Activated naive CD4-positive, alpha-beta T cell treated with anti-CD3 and anti-CD28 coated beads for 36 hours (primary cell): ENCODE data around the gene NME5. TPM values are rescaled to one million over a fixed set of nuclear protein-coding genes. Genes with fewer than 3 reads are reported as not detected.

Source experiments
- CTCF ChIA-PET: fragments of 350-600 bp; sonication (Branson Sonifier 250); formaldehyde crosslinking; loops from one replicate; lab custom pipeline; 2021; ENCODE audit warnings: antibody characterized with exemption; lab: Charles Lee
- DNase-seq: peaks from one replicate; pipeline ENCODE4 v3.0.0-alpha.2; 2020
- H3K27ac Mint-ChIP-seq: one replicate; pipeline ENCODE4 v1.8.0; 2021; ENCODE audit warnings: mild to moderate bottlenecking, mixed read lengths
- H3K27me3 Mint-ChIP-seq: one replicate; pipeline ENCODE4 v1.8.0; 2021; ENCODE audit warnings: low read depth, mixed read lengths
- H3K36me3 Mint-ChIP-seq: one replicate; pipeline ENCODE4 v1.8.0; 2021; ENCODE audit warnings: low read depth, mixed read lengths
- H3K4me1 Mint-ChIP-seq: one replicate; pipeline ENCODE4 v1.8.0; 2021; ENCODE audit warnings: low read depth, mixed read lengths
- H3K4me3 Mint-ChIP-seq: one replicate; pipeline ENCODE4 v1.8.0; 2021; ENCODE audit warnings: mild to moderate bottlenecking, moderate library complexity, mixed read lengths
- H3K9me3 Mint-ChIP-seq: one replicate; pipeline ENCODE4 v1.8.0; 2021; ENCODE audit warnings: mixed read lengths
- intact Hi-C: fragments of 100-400 bp; cut with micrococcal nuclease; formaldehyde crosslinking; loops from one replicate; pipeline ENCODE4 v1.15.1; 2023
- total RNA-seq, 2 experiments: library from RNA; stranded (reverse); gene quantifications; one replicate each; pipeline ENCODE4 v1.2.3, GENCODE V29; 2021

NME5 gene
- not detected for total RNA-seq

GRCh38 chr5:138138949-138139780, at the start of gene NME5:
Gene NME5 (minus strand): TSS chr5:138139428. CDS start chr5:138138780, 648 bp downstream.
- no peaks in the 10 kb centered on the region for H3K36me3 Mint-ChIP-seq
- H3K4me3 Mint-ChIP-seq = no peak within 1 kb of the TSS
- peaks cover 4% of the 10 kb centered on the region for H3K4me1 Mint-ChIP-seq
- DNase-seq = peak; percentile 7
- H3K27ac Mint-ChIP-seq = no peak within 1 kb of the TSS
- intact Hi-C loops = loop anchor here (10.0 kb wide), 1 partner anchor 474 kb away; no protein-coding TSS in a partner anchor
- CTCF ChIA-PET = interaction anchor here (1.7 kb wide), 2 partner anchors 61 to 70 kb away, joined by 6 to 8 read pairs; no protein-coding TSS in a partner anchor
- H3K27me3 Mint-ChIP-seq = peaks cover 13% of the 10 kb centered on the region
- H3K9me3 Mint-ChIP-seq = no peaks in the 10 kb centered on the region

GRCh38 chr5:138188626-138189025, 49.4 kb upstream of the NME5 start:
- intact Hi-C loops = no loop called here
- no peak overlapping the region for H3K4me3 Mint-ChIP-seq
- CTCF ChIA-PET = interaction anchor here (0.8 to 1.0 kb wide), 2 partner anchors 10 to 163 kb away, joined by 3 read pairs; partner anchors contain the start of genes BRD8 and KIF20A
- no peak overlapping the region for H3K27ac Mint-ChIP-seq
- H3K4me1 Mint-ChIP-seq = no peaks in the 10 kb centered on the region
- DNase-seq = no peak
- H3K27me3 Mint-ChIP-seq = no peaks in the 10 kb centered on the region
- H3K9me3 Mint-ChIP-seq = no peaks in the 10 kb centered on the region
- H3K36me3 Mint-ChIP-seq = peaks cover 43% of the 10 kb centered on the region

- intact Hi-C loops = no loop called here
- H3K27ac Mint-ChIP-seq = no peak overlapping the region
- H3K4me1 Mint-ChIP-seq = no peaks in the 10 kb centered on the region
- no peaks in the 10 kb centered on the region for H3K27me3 Mint-ChIP-seq
- CTCF ChIA-PET = interaction anchor here (0.8 to 2.2 kb wide), 2 partner anchors 167 to 318 kb away, joined by 4 to 7 read pairs; partner anchors contain the start of gene KDM3B
- H3K36me3 Mint-ChIP-seq = peaks cover 49% of the 10 kb centered on the region
- H3K4me3 Mint-ChIP-seq = no peak overlapping the region
- no peak for DNase-seq
- no peaks in the 10 kb centered on the region for H3K9me3 Mint-ChIP-seq
These were observed 46.8 kb upstream of the NME5 start for GRCh38 chr5:138186002-138186447.

GRCh38 chr5:138182808-138183207, 43.6 kb upstream of the NME5 start:
- H3K9me3 Mint-ChIP-seq = no peaks in the 10 kb centered on the region
- intact Hi-C loops = no loop called here
- no peak overlapping the region for H3K4me3 Mint-ChIP-seq
- DNase-seq = no peak
- CTCF ChIA-PET = no interaction called here
- peaks cover 45% of the 10 kb centered on the region for H3K36me3 Mint-ChIP-seq
- H3K27me3 Mint-ChIP-seq = no peaks in the 10 kb centered on the region
- no peak overlapping the region for H3K27ac Mint-ChIP-seq
- peaks cover 5% of the 10 kb centered on the region for H3K4me1 Mint-ChIP-seq

GRCh38 chr5:138180841-138181240, 41.6 kb upstream of the NME5 start:
- H3K27me3 Mint-ChIP-seq = no peaks in the 10 kb centered on the region
- CTCF ChIA-PET = interaction anchor here (0.5 to 2.1 kb wide), 11 partner anchors 9 to 252 kb away, joined by 3 to 9 read pairs (median 4); partner anchors contain the start of gene CDC23
- peaks cover 41% of the 10 kb centered on the region for H3K36me3 Mint-ChIP-seq
- H3K4me3 Mint-ChIP-seq = no peak overlapping the region
- peaks cover 8% of the 10 kb centered on the region for H3K4me1 Mint-ChIP-seq
- no peak overlapping the region for H3K27ac Mint-ChIP-seq
- no peaks in the 10 kb centered on the region for H3K9me3 Mint-ChIP-seq
- no peak for DNase-seq
- intact Hi-C loops = loop anchor here (1.0 kb wide), 3 partner anchors 102 to 322 kb away; no protein-coding TSS in a partner anchor

- no peaks in the 10 kb centered on the region for H3K9me3 Mint-ChIP-seq
- H3K4me1 Mint-ChIP-seq = peaks cover 9% of the 10 kb centered on the region
- H3K27me3 Mint-ChIP-seq = no peaks in the 10 kb centered on the region
- intact Hi-C loops = loop anchor here (1.0 kb wide), 3 partner anchors 103 to 323 kb away; no protein-coding TSS in a partner anchor
- CTCF ChIA-PET = interaction anchor here (0.5 to 2.1 kb wide), 18 partner anchors 10 to 401 kb away, joined by 3 to 9 read pairs (median 4); partner anchors contain the start of genes CDC23 and KDM3B
- H3K4me3 Mint-ChIP-seq = no peak overlapping the region
- peak; percentile 8 for DNase-seq
- H3K27ac Mint-ChIP-seq = peak overlapping the region; percentile 63
- peaks cover 40% of the 10 kb centered on the region for H3K36me3 Mint-ChIP-seq
These were observed 41.1 kb upstream of the NME5 start for GRCh38 chr5:138180183-138180782.

GRCh38 chr5:138179277-138179857, 40.1 kb upstream of the NME5 start:
- peaks cover 38% of the 10 kb centered on the region for H3K36me3 Mint-ChIP-seq
- H3K27ac Mint-ChIP-seq = no peak overlapping the region
- peaks cover 12% of the 10 kb centered on the region for H3K4me1 Mint-ChIP-seq
- H3K27me3 Mint-ChIP-seq = no peaks in the 10 kb centered on the region
- H3K4me3 Mint-ChIP-seq = no peak overlapping the region
- CTCF ChIA-PET = interaction anchor here (0.6 to 3.7 kb wide), 16 partner anchors 9 to 325 kb away, joined by 3 to 23 read pairs (median 4); partner anchors contain the start of gene KDM3B
- no peaks in the 10 kb centered on the region for H3K9me3 Mint-ChIP-seq
- intact Hi-C loops = loop anchor here (1.0 to 10.0 kb wide), 2 partner anchors 146 to 255 kb away; partner anchors contain the start of genes FAM13B and REEP2
- peak; percentile 26 for DNase-seq

GRCh38 chr5:138178516-138179276, 39.5 kb upstream of the NME5 start, which contains the start of the genes BRD8 and KIF20A:
Gene BRD8 (minus strand): TSS chr5:138178630. CDS start chr5:138178614, 16 bp downstream.
Gene KIF20A (plus strand): TSS chr5:138179112. CDS start chr5:138179681, 569 bp downstream.
- peak within 1 kb of the TSS; percentile 63 for H3K27ac Mint-ChIP-seq

GRCh38 chr5:138177941-138178515, 38.8 kb upstream of the NME5 start:
- H3K27ac Mint-ChIP-seq = no peak overlapping the region
- DNase-seq = peak; percentile 53
- no peaks in the 10 kb centered on the region for H3K27me3 Mint-ChIP-seq
- CTCF ChIA-PET = interaction anchor here (0.6 to 3.7 kb wide), 7 partner anchors 48 to 1099 kb away, joined by 3 to 23 read pairs (median 4); partner anchors contain the start of gene KDM3B
- peaks cover 37% of the 10 kb centered on the region for H3K36me3 Mint-ChIP-seq
- no peak overlapping the region for H3K4me3 Mint-ChIP-seq
- H3K9me3 Mint-ChIP-seq = no peaks in the 10 kb centered on the region
- H3K4me1 Mint-ChIP-seq = peaks cover 12% of the 10 kb centered on the region
- intact Hi-C loops = loop anchor here (1.0 to 10.0 kb wide), 12 partner anchors 35 to 424 kb away; partner anchors contain the start of genes CDC23, CDC25C, ETF1 and HNRNPA0

More at GRCh38 chr5:138178516-138179276, 39.5 kb upstream of the NME5 start, which contains the start of the genes BRD8 and KIF20A:
- peaks cover 12% of the 10 kb centered on the region for H3K4me1 Mint-ChIP-seq
- H3K36me3 Mint-ChIP-seq = peaks cover 34% of the 10 kb centered on the region
- H3K27me3 Mint-ChIP-seq = no peaks in the 10 kb centered on the region
- intact Hi-C loops = loop anchor here (1.0 to 10.0 kb wide), 13 partner anchors 35 to 424 kb away; partner anchors contain the start of genes CDC23, CDC25C, ETF1 and FAM13B
- CTCF ChIA-PET = interaction anchor here (0.7 to 3.7 kb wide), 11 partner anchors 9 to 1098 kb away, joined by 3 to 23 read pairs (median 4); partner anchors contain the start of gene KDM3B
- H3K9me3 Mint-ChIP-seq = no peaks in the 10 kb centered on the region
- peak; percentile 98 for DNase-seq
- H3K4me3 Mint-ChIP-seq = no peak within 1 kb of the TSS

GRCh38 chr5:138170299-138170698, 31.1 kb upstream of the NME5 start:
- intact Hi-C loops = loop anchor here (10.0 kb wide), 1 partner anchor 265 kb away; the partner anchor contains the start of gene REEP2
- Mint-ChIP-seq H3K4me1 (peaks cover 3% of the 10 kb centered on the region), H3K36me3 (peaks cover 53% of the 10 kb centered on the region)

More at GRCh38 chr5:138170299-138170698, 31.1 kb upstream of the NME5 start:
- no peak for DNase-seq
- Mint-ChIP-seq H3K27me3 (no peaks in the 10 kb centered on the region), H3K27ac (no peak overlapping the region), H3K4me3 (no peak overlapping the region), H3K9me3 (no peaks in the 10 kb centered on the region)
- CTCF ChIA-PET = interaction anchor here (0.7 to 2.1 kb wide), 3 partner anchors 8 to 334 kb away, joined by 3 to 6 read pairs (median 3); partner anchors contain the start of gene KDM3B
